ENCODE measurements around the gene CYB561. TPM values are rescaled to one million over a fixed set of nuclear protein-coding genes. Genes with fewer than 3 reads are reported as not detected.

The CYB561 gene
- total and polyA plus RNA-seq, 9 of the 15 experiments (the other 6 are each of a cell fraction or from before 2014, with no cell fraction given): 4.0 to 30.8 (median 17.4) TPM

- TF ChIP-seq MGA (IDR thresholded peaks at IDR 0.05) (no peak), BRD9 (IDR thresholded peaks at IDR 0.05; ENCODE audit: low read depth, partially characterized antibody) (no peak), ZBTB12 (CRISPR knock-in tag; IDR thresholded peaks at IDR 0.05) (no peak), HOMEZ (CRISPR knock-in tag; IDR thresholded peaks at IDR 0.05) (no peak)
Measured at GRCh38 chr17:63419949-63420867, 25.9 kb downstream of the CYB561 start (continued).
